NB4 (cell line): Measurements from ENCODE around the gene ALPL.

Experiments
- POLR2A ChIP-seq: IDR thresholded peaks from 2 replicates; pipeline ENCODE4 v1.6.1; 2011; ENCODE audit warnings: mild to moderate bottlenecking; ENCODE audit not compliant: insufficient read length; ENCODE audit errors: extremely low read depth
- TF ChIP-seq, protein P1 (sequence below): IDR thresholded peaks from one replicate; pipeline ENCODE4 v1.5.1; 2012; ENCODE audit warnings: low read depth, low read length

DNA sequence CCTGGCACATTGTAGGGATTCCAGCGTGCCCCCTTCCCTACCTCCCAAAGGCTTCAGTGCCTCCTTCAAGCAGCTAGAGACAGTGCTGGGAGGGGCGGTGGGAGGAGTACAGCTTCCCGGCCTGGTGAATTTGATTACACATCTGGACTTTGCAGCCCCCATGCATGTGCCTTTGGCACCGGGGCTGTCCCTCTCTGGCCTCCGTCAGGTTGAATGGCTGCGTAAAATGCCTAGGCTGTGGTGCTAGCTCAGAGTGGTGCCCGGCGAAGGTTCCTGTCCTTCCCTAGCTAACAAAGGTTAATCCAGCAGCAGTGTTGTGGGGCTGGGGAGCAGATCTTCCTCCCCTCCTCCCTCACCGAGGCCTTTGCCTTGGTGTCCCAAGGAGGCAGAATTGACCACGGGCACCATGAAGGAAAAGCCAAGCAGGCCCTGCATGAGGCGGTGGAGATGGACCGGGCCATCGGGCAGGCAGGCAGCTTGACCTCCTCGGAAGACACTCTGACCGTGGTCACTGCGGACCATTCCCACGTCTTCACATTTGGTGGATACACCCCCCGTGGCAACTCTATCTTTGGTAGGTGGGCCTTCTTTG, 66.2 kb downstream of the ALPL start:
- TF ChIP-seq, protein P1, sequence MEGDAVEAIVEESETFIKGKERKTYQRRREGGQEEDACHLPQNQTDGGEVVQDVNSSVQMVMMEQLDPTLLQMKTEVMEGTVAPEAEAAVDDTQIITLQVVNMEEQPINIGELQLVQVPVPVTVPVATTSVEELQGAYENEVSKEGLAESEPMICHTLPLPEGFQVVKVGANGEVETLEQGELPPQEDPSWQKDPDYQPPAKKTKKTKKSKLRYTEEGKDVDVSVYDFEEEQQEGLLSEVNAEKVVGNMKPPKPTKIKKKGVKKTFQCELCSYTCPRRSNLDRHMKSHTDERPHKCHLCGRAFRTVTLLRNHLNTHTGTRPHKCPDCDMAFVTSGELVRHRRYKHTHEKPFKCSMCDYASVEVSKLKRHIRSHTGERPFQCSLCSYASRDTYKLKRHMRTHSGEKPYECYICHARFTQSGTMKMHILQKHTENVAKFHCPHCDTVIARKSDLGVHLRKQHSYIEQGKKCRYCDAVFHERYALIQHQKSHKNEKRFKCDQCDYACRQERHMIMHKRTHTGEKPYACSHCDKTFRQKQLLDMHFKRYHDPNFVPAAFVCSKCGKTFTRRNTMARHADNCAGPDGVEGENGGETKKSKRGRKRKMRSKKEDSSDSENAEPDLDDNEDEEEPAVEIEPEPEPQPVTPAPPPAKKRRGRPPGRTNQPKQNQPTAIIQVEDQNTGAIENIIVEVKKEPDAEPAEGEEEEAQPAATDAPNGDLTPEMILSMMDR = no peak
- TF ChIP-seq POLR2A = no peak
